ENCODE results near the gene PRKAR2B. TPM values are rescaled to one million over a fixed set of nuclear protein-coding genes. Genes with fewer than 3 reads are reported as not detected.

PRKAR2B gene
- total and polyA plus RNA-seq, 4 donors, result 1.7 to 4.8 (median 3.3) TPM

GRCh38 chr7:107077699-107078516, 33.4 kb downstream of the PRKAR2B start:
- H3K36me3 ChIP-seq (ENCODE audit: control insufficient read depth in 1 of 2, insufficient read depth in 2 of 2, low read length in 1 of 2), result no peaks in the 10 kb centered on the region
- 96 to 97% methylated on average over 10 of the region's 10 CpGs for WGBS, 2 donors
- H3K9me3 ChIP-seq (ENCODE audit: control insufficient read depth, low read length), result no peaks in the 10 kb centered on the region
- no peak overlapping the region for H3K27ac ChIP-seq (ENCODE audit: low read depth in 1 of 2, low read length in 2 of 2)
- no peak overlapping the region for H3K4me3 ChIP-seq (ENCODE audit: low read length in 2 of 2)
- no peaks in the 10 kb centered on the region for H3K27me3 ChIP-seq (ENCODE audit: control insufficient read depth in 1 of 2, insufficient read depth in 2 of 2, low read length in 1 of 2)
- ATAC-seq (ENCODE audit: low FRiP score) (no peak), DNase-seq (no peak)
- intact Hi-C loops (cut with DNase I), result no loop called here
- no peaks in the 10 kb centered on the region for H3K4me1 ChIP-seq (ENCODE audit: control insufficient read depth in 1 of 2, insufficient read depth in 2 of 2, low read length in 2 of 2)

- intact Hi-C loops (cut with DNase I), result no loop called here
- H3K4me1 ChIP-seq (ENCODE audit: control insufficient read depth in 1 of 2, insufficient read depth in 2 of 2, low read length in 2 of 2), result no peaks in the 10 kb centered on the region
- no peaks in the 10 kb centered on the region for H3K36me3 ChIP-seq (ENCODE audit: control insufficient read depth in 1 of 2, insufficient read depth in 2 of 2, low read length in 1 of 2)
- H3K9me3 ChIP-seq (ENCODE audit: control insufficient read depth, low read length), result no peaks in the 10 kb centered on the region
- 87 to 100% methylated on average over 2 of the region's 2 CpGs for WGBS, 2 donors
- no peak for DNase-seq
- peak; percentile 15 for ATAC-seq (ENCODE audit: low FRiP score)
- no peak overlapping the region for H3K4me3 ChIP-seq (ENCODE audit: low read length in 2 of 2)
- no peak overlapping the region for H3K27ac ChIP-seq (ENCODE audit: low read depth in 1 of 2, low read length in 2 of 2)
- no peaks in the 10 kb centered on the region for H3K27me3 ChIP-seq (ENCODE audit: control insufficient read depth in 1 of 2, insufficient read depth in 2 of 2, low read length in 1 of 2)
These were observed 34.0 kb downstream of the PRKAR2B start for GRCh38 chr7:107078517-107078966.

DNA sequence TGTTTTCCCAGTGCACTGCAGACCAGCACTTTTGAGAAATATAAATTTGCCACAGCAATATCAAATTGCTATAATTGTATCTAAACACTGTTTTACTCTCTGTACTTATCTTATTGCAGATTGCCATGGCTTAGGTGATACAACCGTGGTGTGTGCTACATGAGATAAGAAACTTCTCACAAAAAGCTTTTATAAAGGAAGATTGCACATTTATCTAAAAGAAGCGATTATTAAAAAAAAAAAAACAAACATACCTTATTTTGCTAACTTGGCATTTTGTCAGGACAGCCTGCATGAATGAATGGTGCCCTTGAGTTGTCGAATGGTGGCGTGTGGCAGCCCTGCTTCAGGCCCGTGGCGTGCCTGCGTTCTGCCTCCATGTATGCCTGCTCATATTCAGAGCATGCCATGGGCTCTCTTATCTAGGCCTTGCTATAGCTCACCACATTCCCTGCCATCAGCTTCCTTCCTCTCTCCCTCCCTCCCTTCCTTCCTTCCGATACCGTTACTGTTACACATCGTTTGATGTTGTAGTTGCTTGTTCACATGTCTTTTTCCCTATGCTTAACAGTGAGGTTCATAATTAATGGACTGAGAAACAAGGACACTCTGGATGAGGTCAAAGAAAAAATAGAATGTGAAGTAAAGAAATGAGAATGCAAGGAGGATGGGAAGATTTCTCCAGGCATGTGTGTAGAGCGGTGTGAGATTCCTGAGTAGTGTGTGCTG, 34.9 kb downstream of the PRKAR2B start:
- intact Hi-C loops (cut with DNase I), result no loop called here
- no peaks in the 10 kb centered on the region for H3K36me3 ChIP-seq (ENCODE audit: control insufficient read depth in 1 of 2, insufficient read depth in 2 of 2, low read length in 1 of 2)
- H3K27ac ChIP-seq (ENCODE audit: low read depth in 1 of 2, low read length in 2 of 2), result no peak overlapping the region
- ATAC-seq (ENCODE audit: low FRiP score), result no peak
- no peak for DNase-seq
- no peaks in the 10 kb centered on the region for H3K4me1 ChIP-seq (ENCODE audit: control insufficient read depth in 1 of 2, insufficient read depth in 2 of 2, low read length in 2 of 2)
- no peaks in the 10 kb centered on the region for H3K27me3 ChIP-seq (ENCODE audit: control insufficient read depth in 1 of 2, insufficient read depth in 2 of 2, low read length in 1 of 2)
- H3K4me3 ChIP-seq (ENCODE audit: low read length in 2 of 2), result no peak overlapping the region
- WGBS, 2 donors, result 85 to 89% methylated on average over 11 of the region's 11 CpGs
- H3K9me3 ChIP-seq (ENCODE audit: control insufficient read depth, low read length), result no peaks in the 10 kb centered on the region

- intact Hi-C loops (cut with DNase I), result no loop called here
- 77% methylated on average over 4 of the region's 4 CpGs for WGBS, 2 donors
- no peak for DNase-seq
- no peaks in the 10 kb centered on the region for H3K27me3 ChIP-seq (ENCODE audit: control insufficient read depth in 1 of 2, insufficient read depth in 2 of 2, low read length in 1 of 2)
- H3K27ac ChIP-seq (ENCODE audit: low read depth in 1 of 2, low read length in 2 of 2), result no peak overlapping the region
- H3K4me1 ChIP-seq (ENCODE audit: control insufficient read depth in 1 of 2, insufficient read depth in 2 of 2, low read length in 2 of 2), result no peaks in the 10 kb centered on the region
- no peaks in the 10 kb centered on the region for H3K36me3 ChIP-seq (ENCODE audit: control insufficient read depth in 1 of 2, insufficient read depth in 2 of 2, low read length in 1 of 2)
- ATAC-seq (ENCODE audit: low FRiP score), result no peak
- H3K9me3 ChIP-seq (ENCODE audit: control insufficient read depth, low read length), result no peaks in the 10 kb centered on the region
- H3K4me3 ChIP-seq (ENCODE audit: low read length in 2 of 2), result no peak overlapping the region
These were observed 35.6 kb downstream of the PRKAR2B start for GRCh38 chr7:107080099-107080505.

GRCh38 chr7:107080533-107080932, 36.0 kb downstream of the PRKAR2B start:
- Histone ChIP-seq H3K27ac (ENCODE audit: low read depth in 1 of 2, low read length in 2 of 2) (no peak overlapping the region), H3K9me3 (ENCODE audit: control insufficient read depth, low read length) (no peaks in the 10 kb centered on the region), H3K36me3 (ENCODE audit: control insufficient read depth in 1 of 2, insufficient read depth in 2 of 2, low read length in 1 of 2) (no peaks in the 10 kb centered on the region), H3K4me1 (ENCODE audit: control insufficient read depth in 1 of 2, insufficient read depth in 2 of 2, low read length in 2 of 2) (no peaks in the 10 kb centered on the region), H3K27me3 (ENCODE audit: control insufficient read depth in 1 of 2, insufficient read depth in 2 of 2, low read length in 1 of 2) (no peaks in the 10 kb centered on the region), H3K4me3 (ENCODE audit: low read length in 2 of 2) (no peak overlapping the region)
- intact Hi-C loops (cut with DNase I), result no loop called here
- DNase-seq (no peak), ATAC-seq (ENCODE audit: low FRiP score) (no peak)
- 88 to 89% methylated on average over 2 of the region's 2 CpGs for WGBS, 2 donors

- intact Hi-C loops (cut with DNase I), result no loop called here
These were observed 40.7 kb downstream of the PRKAR2B start for GRCh38 chr7:107085180-107085579.

DNA sequence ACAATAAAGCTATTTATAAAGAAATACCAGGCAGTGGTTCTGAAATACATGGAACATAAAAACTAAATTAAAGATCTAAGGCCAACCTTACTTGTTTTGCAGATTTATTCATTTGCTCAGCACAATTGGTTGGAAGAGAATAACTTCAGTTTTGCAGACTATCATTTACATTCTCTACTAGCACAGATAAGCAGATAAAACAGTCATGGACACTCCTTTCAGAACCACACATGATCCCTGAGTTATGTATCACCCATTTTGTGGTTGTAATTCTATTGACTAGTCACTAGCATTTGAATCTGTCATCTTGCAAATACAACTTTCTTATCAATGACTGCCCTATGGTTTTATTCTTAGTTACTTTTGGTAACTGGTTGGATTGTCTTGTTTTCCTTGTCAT, 45.1 kb downstream of the PRKAR2B start:
- no peak overlapping the region for H3K4me3 ChIP-seq (ENCODE audit: low read length in 2 of 2)
- no peaks in the 10 kb centered on the region for H3K9me3 ChIP-seq (ENCODE audit: control insufficient read depth, low read length)
- H3K27me3 ChIP-seq (ENCODE audit: control insufficient read depth in 1 of 2, insufficient read depth in 2 of 2, low read length in 1 of 2), result no peaks in the 10 kb centered on the region
- H3K4me1 ChIP-seq (ENCODE audit: control insufficient read depth in 1 of 2, insufficient read depth in 2 of 2, low read length in 2 of 2), result no peaks in the 10 kb centered on the region
- no peak for DNase-seq
- ATAC-seq (ENCODE audit: low FRiP score), result no peak
- no peak overlapping the region for H3K27ac ChIP-seq (ENCODE audit: low read depth in 1 of 2, low read length in 2 of 2)
- intact Hi-C loops (cut with DNase I), result no loop called here
- no peaks in the 10 kb centered on the region for H3K36me3 ChIP-seq (ENCODE audit: control insufficient read depth in 1 of 2, insufficient read depth in 2 of 2, low read length in 1 of 2)

More at GRCh38 chr7:107085180-107085579, 40.7 kb downstream of the PRKAR2B start:
- no peaks in the 10 kb centered on the region for H3K27me3 ChIP-seq (ENCODE audit: control insufficient read depth in 1 of 2, insufficient read depth in 2 of 2, low read length in 1 of 2)
- ATAC-seq (ENCODE audit: low FRiP score) (no peak), DNase-seq (no peak)
- no peaks in the 10 kb centered on the region for H3K4me1 ChIP-seq (ENCODE audit: control insufficient read depth in 1 of 2, insufficient read depth in 2 of 2, low read length in 2 of 2)
- no peaks in the 10 kb centered on the region for H3K36me3 ChIP-seq (ENCODE audit: control insufficient read depth in 1 of 2, insufficient read depth in 2 of 2, low read length in 1 of 2)
- H3K27ac ChIP-seq (ENCODE audit: low read depth in 1 of 2, low read length in 2 of 2), result no peak overlapping the region
- no peaks in the 10 kb centered on the region for H3K9me3 ChIP-seq (ENCODE audit: control insufficient read depth, low read length)
- H3K4me3 ChIP-seq (ENCODE audit: low read length in 2 of 2), result no peak overlapping the region

DNA sequence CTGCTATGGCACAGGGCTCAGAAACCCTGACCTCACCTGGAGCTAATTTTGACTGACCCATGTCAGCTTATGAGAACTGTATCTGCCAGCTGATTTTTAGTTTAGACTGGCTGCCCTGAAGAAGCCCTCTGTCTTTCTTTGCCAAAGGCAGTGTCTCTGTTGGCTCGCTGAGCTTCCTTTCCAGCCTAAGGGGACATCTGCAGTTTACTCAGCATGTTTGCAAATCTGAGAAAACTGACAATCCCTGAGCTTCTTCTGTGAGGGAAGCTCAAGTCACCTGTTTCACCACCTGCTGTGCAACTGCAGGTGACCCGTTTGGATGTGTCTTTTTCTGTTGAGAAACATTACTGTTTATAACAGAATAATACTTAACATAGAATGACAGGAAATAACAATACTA, 46.0 kb downstream of the PRKAR2B start:
- 17 to 25% methylated on average over 2 of the region's 2 CpGs for WGBS, 2 donors
- Histone ChIP-seq H3K27ac (ENCODE audit: low read depth in 1 of 2, low read length in 2 of 2) (no peak overlapping the region), H3K4me3 (ENCODE audit: low read length in 2 of 2) (no peak overlapping the region), H3K36me3 (ENCODE audit: control insufficient read depth in 1 of 2, insufficient read depth in 2 of 2, low read length in 1 of 2) (no peaks in the 10 kb centered on the region), H3K27me3 (ENCODE audit: control insufficient read depth in 1 of 2, insufficient read depth in 2 of 2, low read length in 1 of 2) (no peaks in the 10 kb centered on the region), H3K4me1 (ENCODE audit: control insufficient read depth in 1 of 2, insufficient read depth in 2 of 2, low read length in 2 of 2) (no peaks in the 10 kb centered on the region), H3K9me3 (ENCODE audit: control insufficient read depth, low read length) (no peaks in the 10 kb centered on the region)
- DNase-seq (no peak), ATAC-seq (ENCODE audit: low FRiP score) (no peak)
- intact Hi-C loops (cut with DNase I), result no loop called here

GRCh38 chr7:107091306-107091705, 46.8 kb downstream of the PRKAR2B start:
- Histone ChIP-seq H3K9me3 (ENCODE audit: control insufficient read depth, low read length) (no peaks in the 10 kb centered on the region), H3K36me3 (ENCODE audit: control insufficient read depth in 1 of 2, insufficient read depth in 2 of 2, low read length in 1 of 2) (no peaks in the 10 kb centered on the region), H3K4me3 (ENCODE audit: low read length in 2 of 2) (no peak overlapping the region), H3K4me1 (ENCODE audit: control insufficient read depth in 1 of 2, insufficient read depth in 2 of 2, low read length in 2 of 2) (no peaks in the 10 kb centered on the region), H3K27ac (ENCODE audit: low read depth in 1 of 2, low read length in 2 of 2) (no peak overlapping the region), H3K27me3 (ENCODE audit: control insufficient read depth in 1 of 2, insufficient read depth in 2 of 2, low read length in 1 of 2) (no peaks in the 10 kb centered on the region)
- 41 to 68% methylated on average over 2 of the region's 2 CpGs for WGBS, 2 donors
- intact Hi-C loops (cut with DNase I), result no loop called here
- ATAC-seq (ENCODE audit: low FRiP score), result no peak
- DNase-seq, result no peak

Data from aorta (tissue), 5 donors.